Caco-2 (cell line): ENCODE results near the gene ELMO3. TPM values are rescaled to one million over a fixed set of nuclear protein-coding genes. Genes with fewer than 3 reads are reported as not detected.

Experiments
- BruUV-seq: library from RNA; stranded (reverse); fragments of 400-500 nt; replicated peaks from 2 replicates; lab custom pipeline; 2021; lab: Mats Ljungman, UMichigan
- CTCF ChIA-PET: fragments of 300-600 bp; sonication (Branson Sonifier 250); formaldehyde crosslinking; loops from one replicate; lab custom pipeline; 2022; ENCODE audit warnings: antibody characterized with exemption; lab: Charles Lee
- POLR2A ChIA-PET: fragments of 300-600 bp; sonication (Branson Sonifier 250); formaldehyde crosslinking; loops from one replicate; lab custom pipeline; 2022; ENCODE audit warnings: antibody characterized with exemption; lab: Charles Lee
- DNase-seq, 2 experiments: peaks; one replicate each; pipeline versions ENCODE4 v3.0.0 to v3.0.0-alpha.2; 2020 to 2022
- H3K27me3 ChIP-seq: replicated peaks from 2 replicates; pipeline ENCODE4 v1.6.0; 2011; ENCODE audit warnings: low read length; ENCODE audit not compliant: control insufficient read depth, insufficient read depth
- H3K36me3 ChIP-seq: 2 replicates; pipeline ENCODE4 v1.5.1; 2011; ENCODE audit warnings: low read length; ENCODE audit not compliant: control insufficient read depth, insufficient read depth
- H3K4me1 ChIP-seq: fragments of 250-450 bp; sonication (Bioruptor Pico); 2 replicates; pipeline ENCODE4 v1.5.1; 2020; ENCODE audit warnings: mild to moderate bottlenecking
- H3K4me3 ChIP-seq: 2 replicates; pipeline ENCODE4 v1.5.1; 2011; ENCODE audit warnings: low read depth, mild to moderate bottlenecking, control low read depth, low read length
- H3K9me3 ChIP-seq: fragments of 250-450 bp; sonication (Bioruptor Pico); 2 replicates; pipeline ENCODE4 v1.5.1; 2020; ENCODE audit warnings: mild to moderate bottlenecking, moderate library complexity
- H3K27ac Mint-ChIP-seq: one replicate; pipeline ENCODE4 v1.8.0; 2022; ENCODE audit warnings: mixed read lengths; ENCODE audit not compliant: unreplicated experiment
- H3K27me3 Mint-ChIP-seq: one replicate; pipeline ENCODE4 v1.8.0; 2022; ENCODE audit warnings: mixed read lengths; ENCODE audit not compliant: insufficient read depth, unreplicated experiment
- H3K36me3 Mint-ChIP-seq: one replicate; pipeline ENCODE4 v1.8.0; 2022; ENCODE audit warnings: mild to moderate bottlenecking, mixed read lengths; ENCODE audit not compliant: insufficient read depth, unreplicated experiment
- H3K4me1 Mint-ChIP-seq: one replicate; pipeline ENCODE4 v1.8.0; 2022; ENCODE audit warnings: low read depth, mixed read lengths; ENCODE audit not compliant: unreplicated experiment
- H3K4me3 Mint-ChIP-seq: one replicate; pipeline ENCODE4 v1.8.0; 2022; ENCODE audit warnings: mild to moderate bottlenecking, moderate library complexity, mixed read lengths; ENCODE audit not compliant: unreplicated experiment
- H3K9me3 Mint-ChIP-seq: one replicate; pipeline ENCODE4 v1.8.0; 2022; ENCODE audit warnings: mixed read lengths; ENCODE audit not compliant: unreplicated experiment
- CTCF ChIP-seq, 2 experiments: fragments of 200-600 bp in 1 of 2; IDR thresholded peaks; 1 replicate in 1 of 2; 2 replicates in 1 of 2; pipeline versions ENCODE4 v1.5.1 to v1.8.0; 2011 to 2022; ENCODE audit warnings: antibody characterized with exemption in 1 of 2, control low read depth in 1 of 2, inconsistent platforms in 1 of 2, low read depth in 1 of 2, low read length in 1 of 2, mild to moderate bottlenecking in 1 of 2, moderate library complexity in 1 of 2; ENCODE audit not compliant: insufficient read depth in 1 of 2, severe bottlenecking in 1 of 2, unreplicated experiment in 1 of 2
- intact Hi-C: fragments of 100-400 bp; cut with micrococcal nuclease; formaldehyde crosslinking; loops from one replicate; pipeline ENCODE4 v1.10.0; 2022; ENCODE audit not compliant: unreplicated experiment
- total RNA-seq: library from RNA; stranded (reverse); gene quantifications from 2 replicates; pipeline ENCODE4 v1.2.3, GENCODE V29; 2022

Gene ELMO3
- total RNA-seq, 1 experiment from 2014 or later = 27.8 TPM

DNA sequence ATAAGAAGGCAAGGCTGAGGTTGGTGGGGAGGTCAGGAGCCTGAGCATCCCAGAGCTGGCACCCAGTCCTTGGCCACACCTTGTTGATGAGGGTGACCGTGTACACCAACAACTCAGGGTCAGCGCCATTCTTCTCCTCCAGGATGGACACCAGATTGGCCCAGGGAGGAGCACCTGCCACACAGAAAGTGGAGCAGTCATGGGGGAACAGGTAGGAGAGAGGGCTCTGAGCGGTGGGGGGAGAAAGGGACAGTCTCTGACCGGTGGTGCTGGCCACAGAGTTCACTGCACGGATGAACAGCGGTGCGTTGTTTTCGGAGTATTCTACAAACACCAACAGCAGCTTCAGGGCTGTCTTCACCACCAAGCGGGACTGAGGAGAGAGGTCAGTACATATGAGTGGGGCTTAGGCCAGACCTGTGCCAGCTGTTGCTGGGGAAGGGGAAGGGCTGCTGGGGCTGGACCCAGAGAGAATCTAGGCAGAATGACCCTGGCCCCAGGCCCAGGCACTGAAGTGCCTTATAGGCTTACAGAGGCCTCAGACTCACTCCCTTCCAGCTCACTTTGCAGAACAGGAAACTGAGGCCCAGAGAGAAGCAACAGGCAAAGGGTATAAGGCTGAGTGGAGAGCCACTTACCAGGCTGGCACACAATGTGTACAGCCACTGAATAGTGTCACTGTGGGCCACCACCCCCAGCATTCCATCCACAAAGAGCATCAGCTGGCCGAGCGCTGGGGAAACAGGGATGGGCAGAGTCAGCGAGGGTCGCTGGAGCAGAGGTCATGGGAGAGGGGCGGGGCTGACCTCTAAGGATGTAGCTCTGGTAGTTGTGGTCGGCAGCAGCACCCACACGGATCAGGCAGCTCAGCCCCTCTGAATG is 38.7 kb downstream of the ELMO3 start:
- no peak overlapping the region for H3K4me3 Mint-ChIP-seq
- no peak overlapping the region for H3K4me3 ChIP-seq
- no peak for TF ChIP-seq CTCF (IDR thresholded peaks at IDR 0.05; ENCODE audit: insufficient read depth in 1 of 2, low read depth in 1 of 2, low read length in 1 of 2, severe bottlenecking in 1 of 2, unreplicated experiment in 1 of 2)
- intact Hi-C loops = no loop called here
- H3K4me1 ChIP-seq = peaks cover 23% of the 10 kb centered on the region
- ChIA-PET POLR2A (interaction anchor here (1.0 kb wide), 1 partner anchor 9 kb away, joined by 3 read pairs; the partner anchor contains the start of gene FHOD1), CTCF (interaction anchor here (0.6 kb wide), 1 partner anchor 345 kb away, joined by 3 read pairs; no protein-coding TSS in a partner anchor)
- H3K27ac Mint-ChIP-seq = peak overlapping the region; percentile 33
- H3K4me1 Mint-ChIP-seq = peaks cover 13% of the 10 kb centered on the region
- peaks cover 59% of the 10 kb centered on the region for H3K36me3 Mint-ChIP-seq
- H3K9me3 Mint-ChIP-seq = no peaks in the 10 kb centered on the region
- H3K27me3 Mint-ChIP-seq = no peaks in the 10 kb centered on the region
- H3K9me3 ChIP-seq = no peaks in the 10 kb centered on the region
- H3K36me3 ChIP-seq = peaks cover 2% of the 10 kb centered on the region; the same call in 1 of the 2 replicates
- no TSS peak for BruUV-seq
- DNase-seq = no peak
- H3K27me3 ChIP-seq = no peaks in the 10 kb centered on the region

DNA sequence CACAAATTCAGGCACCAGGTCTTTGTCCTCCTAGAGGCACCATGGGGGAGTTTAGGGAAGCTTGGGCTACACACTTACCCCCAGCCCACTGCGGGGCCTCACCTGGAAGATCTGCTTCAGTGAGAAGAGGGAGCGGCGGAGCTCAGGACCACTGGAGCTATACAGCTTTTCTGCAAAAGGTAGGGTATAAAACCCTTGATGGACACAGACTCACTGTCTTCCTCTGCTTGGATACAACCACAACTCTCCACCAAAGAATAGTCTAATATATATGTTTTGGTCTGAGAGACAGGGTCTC is 39.3 kb downstream of the ELMO3 start:
- H3K27me3 ChIP-seq = no peaks in the 10 kb centered on the region
- no peak for TF ChIP-seq CTCF (IDR thresholded peaks at IDR 0.05; ENCODE audit: insufficient read depth in 1 of 2, low read depth in 1 of 2, low read length in 1 of 2, severe bottlenecking in 1 of 2, unreplicated experiment in 1 of 2)
- H3K36me3 ChIP-seq = peaks cover 2% of the 10 kb centered on the region; the same call in 1 of the 2 replicates
- no peak overlapping the region for H3K4me3 Mint-ChIP-seq
- ChIA-PET CTCF (interaction anchor here (0.6 kb wide), 1 partner anchor 86 kb away, joined by 4 read pairs; no protein-coding TSS in a partner anchor), POLR2A (interaction anchor here (1.0 kb wide), 1 partner anchor 9 kb away, joined by 3 read pairs; the partner anchor contains the start of gene FHOD1)
- no TSS peak for BruUV-seq
- peaks cover 53% of the 10 kb centered on the region for H3K36me3 Mint-ChIP-seq
- intact Hi-C loops = no loop called here
- H3K4me1 Mint-ChIP-seq = peaks cover 15% of the 10 kb centered on the region
- no peak overlapping the region for H3K4me3 ChIP-seq
- peaks cover 23% of the 10 kb centered on the region for H3K4me1 ChIP-seq
- H3K27me3 Mint-ChIP-seq = no peaks in the 10 kb centered on the region
- no peaks in the 10 kb centered on the region for H3K9me3 ChIP-seq
- H3K9me3 Mint-ChIP-seq = no peaks in the 10 kb centered on the region
- H3K27ac Mint-ChIP-seq = no peak overlapping the region
- DNase-seq = no peak

DNA sequence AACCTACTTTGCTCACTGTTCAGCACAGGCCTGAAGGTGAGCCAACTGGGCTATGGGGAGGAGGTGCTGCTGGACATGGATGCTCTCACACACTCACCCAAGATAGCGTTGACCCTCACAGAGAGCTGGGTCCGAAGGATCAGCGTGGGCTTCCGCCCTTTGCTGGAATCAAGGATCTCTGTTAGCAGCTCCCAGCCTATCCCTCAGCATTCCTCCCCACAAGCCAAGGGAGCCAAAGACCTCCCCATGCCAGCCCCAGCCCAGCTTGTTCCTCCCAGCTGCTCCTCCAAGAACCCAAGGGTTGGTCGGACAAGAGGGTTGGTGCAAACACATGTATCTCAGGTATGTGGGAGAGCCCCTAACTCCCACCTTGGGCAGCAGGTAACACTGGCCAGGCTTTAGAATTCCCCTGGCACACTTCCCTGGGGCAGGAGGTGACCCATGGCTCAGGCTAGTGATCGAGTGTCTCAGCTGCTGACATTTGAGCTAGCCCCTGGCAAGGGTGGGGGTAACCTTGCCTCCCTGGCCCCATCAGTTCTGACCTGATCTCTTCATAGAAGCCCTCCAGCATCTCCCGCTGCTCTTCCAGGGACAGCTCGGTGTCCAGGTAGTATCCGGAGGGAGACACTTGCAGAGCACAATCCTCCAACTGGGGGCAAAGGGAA is 40.0 kb downstream of the ELMO3 start:
- Histone ChIP-seq H3K36me3 (no peaks in the 10 kb centered on the region), H3K4me3 (no peak overlapping the region), H3K27me3 (no peaks in the 10 kb centered on the region), H3K4me1 (peaks cover 26% of the 10 kb centered on the region), H3K9me3 (no peaks in the 10 kb centered on the region)
- Mint-ChIP-seq H3K4me3 (no peak overlapping the region), H3K4me1 (peaks cover 17% of the 10 kb centered on the region), H3K27ac (peak overlapping the region; percentile 3), H3K36me3 (peaks cover 46% of the 10 kb centered on the region), H3K9me3 (no peaks in the 10 kb centered on the region), H3K27me3 (no peaks in the 10 kb centered on the region)
- no TSS peak for BruUV-seq
- POLR2A ChIA-PET = interaction anchor here (0.6 kb wide), 1 partner anchor 101 kb away, joined by 3 read pairs; no protein-coding TSS in a partner anchor
- DNase-seq = no peak
- TF ChIP-seq CTCF (IDR thresholded peaks at IDR 0.05; ENCODE audit: insufficient read depth in 1 of 2, low read depth in 1 of 2, low read length in 1 of 2, severe bottlenecking in 1 of 2, unreplicated experiment in 1 of 2) = no peak
- CTCF ChIA-PET = interaction anchor here (0.6 to 0.8 kb wide), 2 partner anchors 12 to 87 kb away, joined by 3 to 4 read pairs; partner anchors contain the start of gene TMEM208
- intact Hi-C loops = no loop called here
